GM18508 (cell line): ENCODE data around the gene CACNA2D1.

Experiments used
- ATAC-seq: cut with Tn5 transposase; IDR thresholded peaks from one replicate; pipeline ENCODE4 v1.9.1; 2021; ENCODE audit warnings: moderate number of reproducible peaks; ENCODE audit not compliant: insufficient read depth, unreplicated experiment

CACNA2D1 gene

DNA sequence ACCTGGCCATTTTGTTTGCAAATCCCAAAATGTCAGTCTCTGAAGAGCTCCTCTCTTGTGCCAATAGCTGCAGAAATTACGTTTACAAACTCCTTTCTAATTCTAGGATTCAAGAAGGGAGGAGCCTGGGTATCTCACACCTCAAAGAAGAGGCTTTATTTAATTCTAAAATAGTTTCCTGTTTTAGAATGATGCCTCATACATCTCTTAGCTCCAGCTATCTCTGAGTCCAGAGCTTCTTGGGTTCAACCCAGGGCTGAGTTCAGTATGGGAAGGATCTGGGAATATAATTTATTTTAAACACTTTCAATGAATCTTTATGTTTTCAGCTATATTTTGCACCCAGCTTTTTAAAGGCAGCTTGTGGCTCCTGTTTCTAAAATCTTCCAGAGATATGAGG, 150.1 kb downstream of the CACNA2D1 start:
- ATAC-seq: no peak

DNA sequence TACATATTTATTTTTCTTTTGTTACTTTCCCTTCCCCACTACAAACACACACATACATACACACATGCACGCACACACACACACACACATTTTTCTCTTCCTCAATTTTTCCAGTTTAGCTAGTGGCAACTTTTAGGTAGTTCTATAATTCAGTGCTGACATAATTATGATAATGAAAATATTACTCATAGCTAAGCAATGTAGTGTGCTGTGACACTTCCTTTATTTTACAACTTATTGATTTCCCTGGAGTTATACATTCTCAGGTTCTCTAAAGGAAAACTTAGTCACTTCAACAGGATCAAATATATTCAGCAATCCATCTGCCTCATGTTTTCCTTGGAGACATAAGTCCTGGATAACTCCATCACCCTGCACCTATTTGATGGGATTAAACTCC, 151.6 kb downstream of the CACNA2D1 start:
- no peak for ATAC-seq

DNA sequence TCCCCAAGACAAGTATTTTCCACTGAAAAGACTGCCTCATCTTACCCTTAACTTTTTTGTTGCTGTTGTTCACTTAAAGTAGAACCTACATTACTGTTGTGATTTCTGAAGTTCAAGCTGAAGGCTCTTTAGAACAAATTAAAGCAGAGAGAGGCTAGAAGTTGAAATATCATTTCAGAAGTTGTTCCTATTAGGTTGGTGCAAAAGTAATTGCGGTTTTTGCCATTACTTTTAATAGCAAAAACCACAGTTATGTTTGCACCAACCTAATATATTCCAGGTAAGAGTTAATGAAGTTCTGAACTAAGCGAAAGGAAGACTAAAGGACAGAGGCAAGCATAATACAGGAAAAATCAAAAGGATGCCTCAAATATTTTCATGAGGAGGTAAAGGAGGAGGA, 153.7 kb downstream of the CACNA2D1 start:
- ATAC-seq: no peak

DNA sequence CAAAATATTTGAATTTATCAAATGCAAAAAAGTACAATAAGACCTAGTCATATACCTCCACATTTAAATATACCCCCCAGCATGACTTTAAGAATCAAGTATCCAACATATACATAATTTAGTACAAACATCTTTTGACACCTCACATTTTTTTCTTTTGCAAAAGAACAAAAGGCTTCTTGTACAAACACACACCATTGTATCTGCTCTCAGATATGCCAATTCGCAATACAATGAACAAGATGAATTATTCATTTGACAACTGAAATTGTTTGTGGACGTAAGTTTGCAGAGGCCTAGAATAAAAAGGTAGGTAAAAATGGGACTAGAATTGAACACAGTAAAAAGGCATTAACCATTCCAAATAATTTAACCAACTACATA, 154.4 kb downstream of the CACNA2D1 start:
- no peak for ATAC-seq

GRCh38 chr7:82286798-82287140, 156.8 kb downstream of the CACNA2D1 start:
- no peak for ATAC-seq

GRCh38 chr7:82286096-82286797, 157.3 kb downstream of the CACNA2D1 start:
- ATAC-seq: no peak

DNA sequence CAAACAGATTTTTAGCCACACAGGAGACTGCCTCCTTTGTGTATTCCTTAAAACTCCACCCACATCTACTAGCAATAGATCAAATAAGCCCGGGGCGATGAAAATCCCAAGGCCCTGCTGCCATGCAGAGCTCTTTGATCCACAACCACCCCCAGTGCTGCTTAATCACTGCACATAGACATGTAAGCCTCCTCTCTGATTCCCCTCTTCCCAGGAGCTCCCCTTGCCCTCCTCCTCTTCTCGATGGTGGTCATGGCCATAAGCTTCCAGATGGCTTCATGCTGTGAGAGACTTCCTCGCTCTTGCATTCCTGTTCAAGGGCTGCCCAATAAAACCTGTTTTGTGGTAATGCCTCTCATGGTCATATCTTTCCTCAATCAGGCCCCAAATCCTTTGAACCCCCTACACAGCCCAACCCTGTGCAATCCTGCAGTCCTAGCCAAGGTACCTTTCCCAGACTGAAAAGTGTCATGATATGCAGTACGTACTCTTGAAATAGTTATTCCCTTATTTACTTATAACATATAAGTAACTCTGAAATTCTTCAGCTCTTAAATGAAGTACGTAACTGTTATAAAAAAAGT, 158.5 kb downstream of the CACNA2D1 start:
- no peak for ATAC-seq

DNA sequence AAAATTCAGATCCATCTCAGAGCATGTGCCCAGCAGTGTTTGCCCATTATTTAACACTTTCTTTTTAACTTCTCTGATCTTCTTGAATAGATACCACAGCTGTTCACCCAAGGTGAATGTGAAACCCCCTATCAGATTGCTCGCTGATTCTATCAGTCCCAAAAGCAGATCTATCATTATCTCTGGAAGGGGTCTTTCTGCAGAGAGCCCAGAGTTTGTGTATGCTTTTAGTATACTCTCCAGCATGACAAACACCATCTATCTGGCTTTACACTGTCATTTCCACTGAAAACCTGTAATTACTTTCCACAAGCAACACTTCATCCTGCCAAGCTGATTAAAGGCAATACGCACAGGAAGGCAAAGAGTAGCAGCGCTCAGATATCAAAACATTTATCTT, 168.2 kb downstream of the CACNA2D1 start:
- ATAC-seq: no peak

DNA sequence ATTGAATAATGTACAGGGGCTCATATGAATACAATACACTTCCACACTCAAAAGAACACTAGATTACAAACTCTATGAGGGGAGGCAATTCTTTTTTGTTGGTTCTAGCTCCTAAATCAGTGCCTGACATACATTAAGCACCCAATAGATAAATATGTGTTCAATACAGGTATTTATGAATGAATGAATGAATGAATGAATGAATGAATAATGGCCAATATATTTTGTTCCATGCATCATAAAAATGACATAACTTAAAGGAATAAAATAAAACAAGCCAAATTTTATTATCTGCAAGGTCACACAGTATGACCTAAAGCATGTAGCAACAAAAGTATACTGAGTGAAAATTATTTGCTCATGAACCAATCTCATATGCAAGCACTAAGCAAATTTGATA, 168.9 kb downstream of the CACNA2D1 start:
- no peak for ATAC-seq

DNA sequence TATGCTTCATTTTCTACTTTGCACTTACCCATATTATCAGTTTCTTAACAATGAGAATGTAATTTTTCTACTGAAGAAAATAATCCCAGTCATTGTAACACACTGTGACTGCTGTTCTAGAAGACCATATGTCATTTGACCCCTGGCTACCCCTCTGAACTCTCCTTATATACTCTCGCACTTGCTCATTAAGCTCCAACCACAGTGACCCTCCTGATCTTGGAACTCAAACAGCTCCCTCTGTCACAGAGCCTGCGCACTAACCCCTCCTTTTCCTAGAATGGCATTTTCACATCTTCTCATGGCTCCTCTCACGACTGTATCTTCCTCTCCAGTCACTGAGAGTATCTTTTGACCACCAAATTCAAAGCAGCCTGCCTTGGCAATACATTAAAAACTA, 169.7 kb downstream of the CACNA2D1 start:
- ATAC-seq: no peak

- no peak for ATAC-seq
These were observed 172.7 kb downstream of the CACNA2D1 start for GRCh38 chr7:82270870-82271269.

DNA sequence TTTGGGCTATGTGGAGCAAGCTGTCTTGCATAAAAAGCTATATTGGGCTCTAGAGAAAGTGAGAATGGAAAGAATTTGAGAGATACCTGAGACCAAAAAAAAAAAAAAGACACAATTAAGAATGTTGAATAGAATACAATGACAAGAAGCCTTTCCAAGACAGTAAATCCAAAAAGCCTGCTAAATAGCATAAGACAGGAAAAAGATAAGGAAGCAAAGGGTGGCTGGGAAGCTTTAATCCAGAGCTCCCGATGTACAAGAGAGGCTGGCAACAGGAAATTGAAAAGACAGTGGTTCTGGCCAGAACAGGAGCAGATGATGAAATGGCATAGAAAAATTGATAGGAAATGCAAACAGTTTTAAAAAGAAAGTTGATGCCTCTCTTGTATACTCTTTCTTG, 174.9 kb downstream of the CACNA2D1 start:
- no peak for ATAC-seq

- no peak for ATAC-seq
These were observed 177.5 kb downstream of the CACNA2D1 start for GRCh38 chr7:82266081-82266480.

- ATAC-seq: no peak
These were observed 178.7 kb downstream of the CACNA2D1 start for GRCh38 chr7:82264783-82265305.

- ATAC-seq: no peak
These were observed 179.4 kb downstream of the CACNA2D1 start for GRCh38 chr7:82263920-82264782.

DNA sequence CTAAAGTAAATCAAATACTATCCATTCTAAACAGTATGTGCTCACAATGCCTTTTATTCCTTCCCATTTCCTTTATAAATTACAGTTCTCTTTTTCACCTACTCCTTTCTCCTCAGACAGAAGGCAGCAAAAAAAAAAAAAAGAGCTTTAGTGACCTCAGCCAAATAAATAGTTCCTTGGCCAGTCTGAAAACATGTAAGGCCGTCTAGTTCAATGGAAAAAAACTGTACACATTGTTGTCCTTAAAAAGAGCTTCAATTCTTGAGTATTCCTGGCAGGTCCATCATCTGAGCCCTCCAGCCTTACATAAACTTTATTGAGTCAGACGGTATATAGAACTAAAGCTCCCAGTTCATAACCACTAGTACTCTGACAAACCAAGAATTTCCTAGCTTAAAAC, 185.4 kb downstream of the CACNA2D1 start:
- ATAC-seq: no peak

DNA sequence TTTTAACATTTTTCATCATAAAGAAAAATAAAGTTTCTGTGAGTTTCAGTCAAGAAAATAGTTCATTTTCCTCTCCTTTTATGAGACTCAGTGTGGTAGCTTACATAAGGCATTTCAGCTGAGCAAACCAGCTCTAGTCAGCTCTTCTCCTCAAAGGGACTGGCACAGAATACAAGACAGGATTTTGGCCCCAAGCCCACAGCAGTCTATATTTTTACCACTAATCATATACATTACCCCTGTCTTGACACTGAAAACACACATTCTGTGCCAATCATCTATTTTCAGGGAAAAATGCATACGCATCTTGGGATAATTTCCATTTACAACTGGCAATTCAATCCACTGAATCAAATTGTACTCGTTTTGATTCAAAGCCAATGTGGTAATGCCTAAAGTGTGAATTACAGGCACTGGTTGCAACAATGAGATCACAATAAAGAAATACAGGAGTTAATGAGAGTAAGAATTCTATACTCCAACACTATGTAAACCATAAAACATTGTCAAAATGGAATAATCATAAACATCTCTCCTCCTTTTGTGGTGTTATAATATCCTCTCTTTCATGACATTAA, 186.4 kb downstream of the CACNA2D1 start:
- no peak for ATAC-seq

GRCh38 chr7:82255706-82256105, 187.9 kb downstream of the CACNA2D1 start:
- ATAC-seq: no peak

DNA sequence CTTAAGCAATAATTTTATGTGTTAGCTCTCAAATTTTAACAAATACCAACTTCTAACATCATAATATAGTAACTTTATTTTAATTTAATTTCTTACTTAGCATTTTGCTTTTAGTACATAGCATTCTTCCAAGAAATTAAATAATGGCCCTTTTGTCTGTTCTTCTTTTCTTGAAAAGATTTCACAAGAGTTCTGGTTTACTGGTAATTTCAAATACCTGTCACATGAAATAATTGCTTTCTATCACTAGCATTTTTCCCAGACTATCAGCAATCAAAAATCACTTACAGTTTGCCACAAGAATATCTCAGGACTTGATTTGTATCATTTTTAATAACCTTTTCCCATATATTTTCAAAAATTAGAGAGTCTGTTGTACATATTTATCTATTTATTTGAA, 193.0 kb downstream of the CACNA2D1 start:
- no peak for ATAC-seq

DNA sequence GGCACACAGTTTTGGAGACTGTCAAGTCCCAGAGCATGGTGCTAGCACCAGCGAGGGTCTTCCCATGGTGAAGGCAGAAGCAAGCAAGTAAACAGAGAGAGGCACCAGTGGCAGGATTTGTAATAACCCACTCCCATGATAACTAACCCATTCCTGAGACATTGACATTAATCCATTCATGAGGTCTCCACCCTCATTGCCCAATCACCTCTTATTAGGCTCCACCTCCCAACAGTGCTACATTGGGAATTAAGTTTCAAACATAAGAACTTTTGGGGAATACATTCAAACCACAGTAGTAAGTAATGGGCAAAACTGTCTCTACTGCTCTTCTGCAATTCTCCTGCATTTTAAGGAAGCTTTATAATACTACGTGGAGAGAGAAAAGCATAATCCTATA, 193.6 kb downstream of the CACNA2D1 start:
- no peak for ATAC-seq

- ATAC-seq: no peak
These were observed 195.7 kb downstream of the CACNA2D1 start for GRCh38 chr7:82247814-82248433.
